HCT116 (cell line): Measurements from ENCODE around the gene PRM1. TPM values are rescaled to one million over a fixed set of nuclear protein-coding genes. Genes with fewer than 3 reads are reported as not detected.

ENCODE experiments used
- ATAC-seq: fragments of 200-7000 bp; cut with Tn5 transposase; 2 replicates; pipeline ENCODE4 v1.9.1; 2020; ENCODE audit warnings: mild to moderate bottlenecking, moderate library complexity
- BruUV-seq: library from RNA; stranded (reverse); fragments of 400-500 nt; replicated peaks from 2 replicates; lab custom pipeline; 2021; lab: Mats Ljungman, UMichigan
- CTCF ChIA-PET: fragments of 300-600 bp; sonication (Branson Sonifier 250); formaldehyde crosslinking; loops from one replicate; lab custom pipeline; 2021; ENCODE audit warnings: antibody characterized with exemption; lab: Charles Lee
- POLR2A ChIA-PET: fragments of 300-600, 350-600 bp; sonication (Branson Sonifier 250); formaldehyde crosslinking; loops from one replicate; lab custom pipeline; 2021; ENCODE audit warnings: antibody characterized with exemption; lab: Charles Lee
- RAD21 ChIA-PET, 2 experiments: fragments of 300-600 bp; sonication (Branson Sonifier 250); formaldehyde crosslinking; loops; one replicate each; lab custom pipeline; 2023; ENCODE audit warnings: low total read pairs in 2 of 2; ENCODE audit not compliant: uncharacterized antibody in 2 of 2, unreplicated experiment in 2 of 2, low non-redundant PET in 1 of 2; lab: Charles Lee
- DNase-seq: peaks from one replicate; pipeline ENCODE4 v3.0.0-alpha.2; 2010; ENCODE audit warnings: low read depth, low spot score
- H2AFZ ChIP-seq: fragments of 200-600 bp; shearing (Covaris generic), sonication (generic); 2 replicates; pipeline ENCODE4 v1.6.1; 2017; ENCODE audit warnings: low read depth, mixed run types, mixed read lengths, antibody characterized with exemption, low read length; ENCODE audit not compliant: poor library complexity, severe bottlenecking
- H3K27ac ChIP-seq: 2 replicates; pipeline ENCODE4 v1.5.1; 2012; ENCODE audit warnings: low read depth, low read length
- H3K27me3 ChIP-seq: fragments of 200-600 bp; sonication (generic); 2 replicates; pipeline ENCODE4 v1.6.1; 2016; ENCODE audit warnings: mixed run types, low read length, mixed read lengths; ENCODE audit not compliant: insufficient read depth
- H3K36me3 ChIP-seq, 2 experiments: fragments of 200-500 bp in 1 of 2; fragments of 200-600 bp in 1 of 2; sonication (Bioruptor generic) in 1 of 2; sonication (generic) in 1 of 2; 2 replicates each; pipeline versions ENCODE4 v1.5.1 to v1.6.1; 2014 to 2016; ENCODE audit warnings: low read length in 2 of 2, inconsistent platforms in 1 of 2, mixed read lengths in 1 of 2, mixed run types in 1 of 2; ENCODE audit not compliant: insufficient read depth in 2 of 2, control insufficient read depth in 1 of 2
- H3K4me1 ChIP-seq, 2 experiments: fragments of 200-600 bp in 1 of 2; sonication (generic) in 1 of 2; 2 replicates each; pipeline versions ENCODE4 v1.5.1 to v1.6.1; 2012 to 2017; ENCODE audit warnings: low read length in 2 of 2, inconsistent platforms in 1 of 2, mild to moderate bottlenecking in 1 of 2, mixed read lengths in 1 of 2, mixed run types in 1 of 2, moderate library complexity in 1 of 2; ENCODE audit not compliant: insufficient read depth in 2 of 2, control insufficient read depth in 1 of 2
- H3K4me2 ChIP-seq: fragments of 200-600 bp; sonication (generic); 2 replicates; pipeline ENCODE4 v1.6.1; 2017; ENCODE audit warnings: mixed run types, low read length, mixed read lengths
- H3K4me3 ChIP-seq, 2 experiments: fragments of 200-600 bp in 1 of 2; sonication (generic) in 1 of 2; replicated peaks in 1 of 2; 2 replicates each; pipeline ENCODE4 v1.5.1; 2011 to 2016; ENCODE audit warnings: low read length in 2 of 2, control low read depth in 1 of 2, low read depth in 1 of 2, mild to moderate bottlenecking in 1 of 2, mixed read lengths in 1 of 2, mixed run types in 1 of 2
- H3K79me2 ChIP-seq: fragments of 200-600 bp; sonication (generic); 2 replicates; pipeline ENCODE4 v1.6.1; 2017; ENCODE audit warnings: mild to moderate bottlenecking, mixed run types, low read length, moderate library complexity, mixed read lengths; ENCODE audit not compliant: insufficient read depth
- H3K9ac ChIP-seq: fragments of 200-600 bp; sonication (generic); 2 replicates; pipeline ENCODE4 v1.6.1; 2016; ENCODE audit warnings: low read length, mixed read lengths
- H3K9me2 ChIP-seq: fragments of 200-600 bp; sonication (generic), shearing (Covaris generic); 2 replicates; pipeline ENCODE4 v1.6.1; 2017; ENCODE audit warnings: mixed run types, mild to moderate bottlenecking, moderate library complexity; ENCODE audit not compliant: insufficient read depth
- H3K9me3 ChIP-seq, 2 experiments: fragments of 200-500 bp in 1 of 2; fragments of 200-600 bp in 1 of 2; sonication (Bioruptor generic) in 1 of 2; sonication (generic) in 1 of 2; 2 replicates each; pipeline ENCODE4 v1.6.1; 2014 to 2017; ENCODE audit warnings: low read length in 2 of 2, mixed read lengths in 2 of 2, inconsistent platforms in 1 of 2, low read depth in 1 of 2, mild to moderate bottlenecking in 1 of 2, mixed run types in 1 of 2, moderate library complexity in 1 of 2; ENCODE audit not compliant: control insufficient read depth in 1 of 2, insufficient read depth in 1 of 2
- H4K20me1 ChIP-seq: fragments of 200-600 bp; sonication (generic), shearing (Covaris generic); 2 replicates; pipeline ENCODE4 v1.6.1; 2017; ENCODE audit warnings: mixed run types, mild to moderate bottlenecking, moderate library complexity; ENCODE audit not compliant: insufficient read depth
- CEBPB ChIP-seq: IDR thresholded peaks from 2 replicates; pipeline ENCODE4 v1.6.1; 2012; ENCODE audit warnings: low read depth
- EZH2phosphoT487 ChIP-seq: fragments of 200-600 bp; IDR thresholded peaks from 2 replicates; pipeline ENCODE4 v1.6.1; 2018; ENCODE audit warnings: antibody characterized with exemption, borderline replicate concordance
- FOSL1 ChIP-seq: IDR thresholded peaks from 2 replicates; pipeline ENCODE4 v1.6.1; 2012; ENCODE audit warnings: low read depth
- POLR2AphosphoS5 ChIP-seq: IDR thresholded peaks from 2 replicates; pipeline ENCODE4 v1.6.1; 2011; ENCODE audit warnings: mild to moderate bottlenecking, low read depth, low read length, moderate library complexity
- RAD21 ChIP-seq: IDR thresholded peaks from 2 replicates; pipeline ENCODE4 v1.6.1; 2012; ENCODE audit warnings: low read depth, mild to moderate bottlenecking
- SIN3A ChIP-seq: IDR thresholded peaks from 2 replicates; pipeline ENCODE4 v1.6.1; 2012; ENCODE audit warnings: low read depth
- SP1 ChIP-seq: IDR thresholded peaks from 2 replicates; pipeline ENCODE4 v1.6.1; 2012; ENCODE audit warnings: low read depth
- SRF ChIP-seq: IDR thresholded peaks from 2 replicates; pipeline ENCODE4 v1.6.1; 2012; ENCODE audit warnings: low read depth
- TCF7L2 ChIP-seq: IDR thresholded peaks from 2 replicates; pipeline ENCODE4 v1.7.0; 2011; ENCODE audit warnings: borderline replicate concordance, inconsistent platforms; ENCODE audit not compliant: insufficient read depth, insufficient read length; ENCODE audit errors: extremely low read depth
- YY1 ChIP-seq: IDR thresholded peaks from 2 replicates; pipeline ENCODE4 v1.6.1; 2011; ENCODE audit warnings: low read length, low read depth, moderate library complexity, mild to moderate bottlenecking; ENCODE audit not compliant: insufficient replicate concordance; ENCODE audit errors: extremely low read depth
- ZBTB33 ChIP-seq: IDR thresholded peaks from 2 replicates; pipeline ENCODE4 v1.6.1; 2011; ENCODE audit warnings: mild to moderate bottlenecking, low read length, moderate library complexity; ENCODE audit not compliant: insufficient replicate concordance; ENCODE audit errors: extremely low read depth
- intact Hi-C: fragments of 100-400 bp; cut with micrococcal nuclease; formaldehyde crosslinking; loops from 2 replicates; pipeline ENCODE4 v1.10.0; 2022
- total RNA-seq: library from RNA; stranded (reverse); gene quantifications from one replicate; pipeline ENCODE4 v1.2.1, GENCODE V29; 2021; ENCODE audit not compliant: unreplicated experiment

The PRM1 gene
- total RNA-seq, 1 experiment from 2014 or later, result not detected

DNA sequence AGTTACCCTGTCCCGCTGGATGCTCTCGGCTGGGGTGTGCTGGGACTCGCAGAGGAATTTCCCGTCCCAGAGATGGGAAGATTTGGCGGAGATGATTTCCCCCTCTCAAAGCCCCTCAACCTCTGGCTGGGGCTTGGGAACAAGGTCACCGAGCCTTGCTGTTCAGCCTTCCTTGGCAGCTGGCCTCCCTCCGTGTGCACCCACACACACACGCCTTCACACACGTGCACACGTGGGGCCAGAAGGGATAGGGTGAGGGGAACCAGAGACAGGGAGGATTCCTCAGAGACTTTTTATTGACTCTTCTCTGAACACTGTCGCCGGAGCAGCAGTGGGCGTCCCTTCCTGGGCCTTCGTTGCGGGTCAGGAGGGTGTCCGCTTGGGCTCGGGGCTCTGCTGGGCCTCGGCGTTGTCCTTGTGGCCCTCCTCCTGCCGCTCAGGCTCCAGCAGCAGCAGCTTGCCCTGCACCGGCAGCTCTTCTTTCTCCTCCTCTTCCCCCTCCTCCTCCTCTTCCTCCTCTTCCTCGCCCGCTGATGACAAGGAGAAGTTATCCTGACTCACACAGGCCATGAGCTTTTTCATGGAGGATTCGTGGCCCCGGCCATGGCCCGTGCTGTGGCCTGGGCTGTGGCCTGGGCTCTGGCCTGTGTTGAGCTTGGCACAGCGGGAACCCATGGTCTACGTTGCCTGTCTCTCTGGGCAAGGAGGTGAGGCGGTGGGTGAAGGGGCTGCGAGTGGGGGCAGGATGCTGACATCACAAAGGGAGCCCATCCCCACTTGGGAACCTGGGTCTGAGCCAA lies 8.0 kb downstream of the PRM1 start, which contains the start of gene PRM3:
TSS of gene PRM3 (minus strand) at position 709 of the 800 bp plus-strand sequence. CDS start at position 675, 34 bp downstream.
- ChIA-PET RAD21 (no interaction called here), CTCF (no interaction called here), POLR2A (interaction anchor here (1.4 kb wide), 1 partner anchor 17 kb away, joined by 5 read pairs; the partner anchor contains the start of gene SOCS1)
- Histone ChIP-seq H3K9me3 (no peaks in the 10 kb centered on the region), H4K20me1 (no peaks in the 10 kb centered on the region), H3K4me3 (no peak within 1 kb of the TSS), H3K36me3 (no peaks in the 10 kb centered on the region), H3K27me3 (no peaks in the 10 kb centered on the region), H3K79me2 (no peaks in the 10 kb centered on the region), H3K9me2 (no peaks in the 10 kb centered on the region), H3K4me2 (no peak within 1 kb of the TSS), H2AFZ (no peak within 1 kb of the TSS), H3K9ac (no peak within 1 kb of the TSS), H3K4me1 (no peaks in the 10 kb centered on the region), H3K27ac (no peak within 1 kb of the TSS)
- ATAC-seq (no peak), DNase-seq (no peak)
- intact Hi-C loops, result no loop called here
- TF ChIP-seq YY1 (no peak), CEBPB (no peak), SP1 (no peak), SIN3A (no peak), RAD21 (no peak), POLR2AphosphoS5 (no peak)
- BruUV-seq, result no TSS peak

GRCh38 chr16:11272484-11272883 lies 8.6 kb downstream of the PRM1 start:
- no peak for ATAC-seq
- no peaks in the 10 kb centered on the region for H3K27me3 ChIP-seq
- H3K79me2 ChIP-seq, result no peaks in the 10 kb centered on the region
- no peak overlapping the region for H3K9ac ChIP-seq
- no TSS peak for BruUV-seq
- no peak overlapping the region for H3K4me2 ChIP-seq
- CTCF ChIA-PET, result no interaction called here
- no peak for DNase-seq
- no peak overlapping the region for H2AFZ ChIP-seq
- POLR2A ChIA-PET, result interaction anchor here (1.4 kb wide), 1 partner anchor 17 kb away, joined by 5 read pairs; the partner anchor contains the start of gene SOCS1
- intact Hi-C loops, result no loop called here
- H3K27ac ChIP-seq, result no peak overlapping the region
- no peaks in the 10 kb centered on the region for H3K9me2 ChIP-seq
- no peaks in the 10 kb centered on the region for H3K36me3 ChIP-seq
- RAD21 ChIA-PET, result no interaction called here
- no peak for TF ChIP-seq FOSL1
- no peak for TF ChIP-seq ZBTB33
- TF ChIP-seq SRF, result no peak
- TF ChIP-seq EZH2phosphoT487, result no peak
- TF ChIP-seq TCF7L2, result no peak
- no peak for TF ChIP-seq RAD21
- no peaks in the 10 kb centered on the region for H3K4me1 ChIP-seq
- no peaks in the 10 kb centered on the region for H4K20me1 ChIP-seq
- H3K4me3 ChIP-seq, result no peak overlapping the region
- no peaks in the 10 kb centered on the region for H3K9me3 ChIP-seq
